ENCODE results near the gene FBF1. TPM values are rescaled to one million over a fixed set of nuclear protein-coding genes. Genes with fewer than 3 reads are reported as not detected.

Gene FBF1
- total and polyA plus RNA-seq, 9 donors = 3.0 to 14.9 (median 9.4) TPM

GRCh38 chr17:75950421-75950820 lies 9.6 kb upstream of the FBF1 start:
- H3K4me1 ChIP-seq (ENCODE audit: insufficient read depth) = no peaks in the 10 kb centered on the region
- TF ChIP-seq, protein P1, sequence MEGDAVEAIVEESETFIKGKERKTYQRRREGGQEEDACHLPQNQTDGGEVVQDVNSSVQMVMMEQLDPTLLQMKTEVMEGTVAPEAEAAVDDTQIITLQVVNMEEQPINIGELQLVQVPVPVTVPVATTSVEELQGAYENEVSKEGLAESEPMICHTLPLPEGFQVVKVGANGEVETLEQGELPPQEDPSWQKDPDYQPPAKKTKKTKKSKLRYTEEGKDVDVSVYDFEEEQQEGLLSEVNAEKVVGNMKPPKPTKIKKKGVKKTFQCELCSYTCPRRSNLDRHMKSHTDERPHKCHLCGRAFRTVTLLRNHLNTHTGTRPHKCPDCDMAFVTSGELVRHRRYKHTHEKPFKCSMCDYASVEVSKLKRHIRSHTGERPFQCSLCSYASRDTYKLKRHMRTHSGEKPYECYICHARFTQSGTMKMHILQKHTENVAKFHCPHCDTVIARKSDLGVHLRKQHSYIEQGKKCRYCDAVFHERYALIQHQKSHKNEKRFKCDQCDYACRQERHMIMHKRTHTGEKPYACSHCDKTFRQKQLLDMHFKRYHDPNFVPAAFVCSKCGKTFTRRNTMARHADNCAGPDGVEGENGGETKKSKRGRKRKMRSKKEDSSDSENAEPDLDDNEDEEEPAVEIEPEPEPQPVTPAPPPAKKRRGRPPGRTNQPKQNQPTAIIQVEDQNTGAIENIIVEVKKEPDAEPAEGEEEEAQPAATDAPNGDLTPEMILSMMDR (IDR thresholded peaks at IDR 0.05) = no peak
- no peak for TF ChIP-seq POLR2A (IDR thresholded peaks at IDR 0.05)
- TF ChIP-seq EP300 (IDR thresholded peaks at IDR 0.05) = no peak
- no peak overlapping the region for H3K27ac ChIP-seq
- no peaks in the 10 kb centered on the region for H3K27me3 ChIP-seq
- H3K9me3 ChIP-seq = no peaks in the 10 kb centered on the region
- DNase-seq = no peak
- no peaks in the 10 kb centered on the region for H3K36me3 ChIP-seq
- intact Hi-C loops (cut with DNase I) = no loop called here
- no peak overlapping the region for H3K4me3 ChIP-seq
- WGBS, 3 donors = 87 to 90% (median 89%) methylated on average over 6 of the region's 6 CpGs

DNA sequence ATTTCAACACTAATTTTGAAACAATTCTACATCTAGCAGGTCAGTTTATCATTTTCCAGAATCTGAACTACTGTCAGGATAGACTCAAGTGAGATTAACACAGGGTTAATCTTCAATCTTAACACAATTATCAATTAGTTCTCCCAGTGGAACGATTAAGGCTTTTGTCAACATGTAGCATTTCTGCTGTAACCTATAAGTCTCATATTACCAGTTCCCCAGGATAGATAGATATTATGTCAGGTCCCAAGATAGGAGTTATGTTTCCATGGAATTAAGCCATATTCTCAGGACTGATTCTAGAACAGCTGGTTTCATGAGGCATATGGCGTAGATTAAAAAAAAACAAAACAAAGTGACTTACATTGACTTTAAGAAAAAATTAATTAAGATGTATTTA lies 4.4 kb upstream of the FBF1 start:
- TF ChIP-seq POLR2A (IDR thresholded peaks at IDR 0.05) (no peak), EP300 (IDR thresholded peaks at IDR 0.05) (no peak)
- TF ChIP-seq, protein P1 (IDR thresholded peaks at IDR 0.05) = no peak
- Histone ChIP-seq H3K4me1 (ENCODE audit: insufficient read depth) (no peaks in the 10 kb centered on the region), H3K36me3 (no peaks in the 10 kb centered on the region), H3K27ac (no peak overlapping the region), H3K27me3 (no peaks in the 10 kb centered on the region), H3K9me3 (no peaks in the 10 kb centered on the region), H3K4me3 (no peak overlapping the region)
- intact Hi-C loops (cut with DNase I) = no loop called here
- WGBS, 3 donors = 46 to 59% (median 55%) methylated on average over 2 of the region's 2 CpGs
- no peak for DNase-seq

- Histone ChIP-seq H3K27ac (no peak overlapping the region), H3K27me3 (no peaks in the 10 kb centered on the region), H3K36me3 (no peaks in the 10 kb centered on the region), H3K9me3 (no peaks in the 10 kb centered on the region), H3K4me3 (no peak overlapping the region), H3K4me1 (ENCODE audit: insufficient read depth) (no peaks in the 10 kb centered on the region)
- intact Hi-C loops (cut with DNase I) = loop anchor here in 1 of 4 donors (5.0 kb wide), 1 partner anchor 34 kb away; the partner anchor contains the start of genes ACOX1 and TEN1
- DNase-seq = no peak
- no peak for TF ChIP-seq POLR2A (IDR thresholded peaks at IDR 0.05)
- TF ChIP-seq EP300 (IDR thresholded peaks at IDR 0.05) = no peak
- TF ChIP-seq, protein P1 (IDR thresholded peaks at IDR 0.05) = no peak
- WGBS, 3 donors = 73 to 89% (median 79%) methylated on average over 1 of the region's 1 CpG
Measured at GRCh38 chr17:75943491-75943890, 2.6 kb upstream of the FBF1 start.

GRCh38 chr17:75942473-75942872 lies 1.6 kb upstream of the FBF1 start:
- H3K9me3 ChIP-seq = no peaks in the 10 kb centered on the region
- H3K27ac ChIP-seq = no peak overlapping the region
- WGBS, 3 donors = 85 to 88% (median 86%) methylated on average over 4 of the region's 4 CpGs
- no peaks in the 10 kb centered on the region for H3K27me3 ChIP-seq
- H3K4me3 ChIP-seq = no peak overlapping the region
- H3K36me3 ChIP-seq = no peaks in the 10 kb centered on the region
- TF ChIP-seq EP300 (IDR thresholded peaks at IDR 0.05) = no peak
- TF ChIP-seq, protein P1 (IDR thresholded peaks at IDR 0.05) = no peak
- no peak for TF ChIP-seq POLR2A (IDR thresholded peaks at IDR 0.05)
- no peak for DNase-seq
- no peaks in the 10 kb centered on the region for H3K4me1 ChIP-seq (ENCODE audit: insufficient read depth)
- intact Hi-C loops (cut with DNase I) = loop anchor here in 1 of 4 donors (5.0 kb wide), 1 partner anchor 35 kb away; the partner anchor contains the start of genes ACOX1 and TEN1
